ENCODE measurements around the gene SLC41A1.

The SLC41A1 gene

GRCh38 chr1:205797168-205797567, 15.8 kb downstream of the SLC41A1 start:
- H3K27me3 ChIP-seq (replicated peaks; ENCODE audit: insufficient read depth, low read length) = no peaks in the 10 kb centered on the region
- no peak for DNase-seq
- H3F3A ChIP-seq (ENCODE audit: insufficient read depth, low read length) = no peaks in the 10 kb centered on the region
- H3K4me3 ChIP-seq (ENCODE audit: low read length) = no peak overlapping the region
- H3K4me1 ChIP-seq (ENCODE audit: low read length) = no peaks in the 10 kb centered on the region
- H3K9me2 ChIP-seq (replicated peaks; ENCODE audit: insufficient read depth, low read length) = no peaks in the 10 kb centered on the region
- H3K4me2 ChIP-seq (ENCODE audit: low read depth, low read length) = no peak overlapping the region
- no peak overlapping the region for H3K9ac ChIP-seq (ENCODE audit: low read length)
- no peak overlapping the region for H2AFZ ChIP-seq (ENCODE audit: low read length)
- H3K79me2 ChIP-seq (ENCODE audit: low read length) = no peaks in the 10 kb centered on the region
- no peak for TF ChIP-seq EZH2phosphoT487 (IDR thresholded peaks at IDR 0.05; ENCODE audit: low read length)
- no peak for TF ChIP-seq CTCF (IDR thresholded peaks at IDR 0.05; ENCODE audit: low read length)
- no peak for TF ChIP-seq EZH2 (optimal IDR thresholded peaks at IDR 0.05; ENCODE audit: low read depth, low read length)
- no peaks in the 10 kb centered on the region for H4K20me1 ChIP-seq (ENCODE audit: insufficient read depth, low read length)
- H3K9me3 ChIP-seq (replicated peaks; ENCODE audit: insufficient read depth, low read length) = no peaks in the 10 kb centered on the region
- H3K36me3 ChIP-seq (replicated peaks; ENCODE audit: insufficient read depth, low read length) = no peaks in the 10 kb centered on the region
- H3K27ac ChIP-seq (ENCODE audit: low read length) = no peak overlapping the region

GRCh38 chr1:205794011-205794730, 18.8 kb downstream of the SLC41A1 start:
- Histone ChIP-seq H2AFZ (ENCODE audit: low read length) (no peak overlapping the region), H3K79me2 (ENCODE audit: low read length) (no peaks in the 10 kb centered on the region), H3K9me2 (replicated peaks; ENCODE audit: insufficient read depth, low read length) (no peaks in the 10 kb centered on the region), H3K36me3 (replicated peaks; ENCODE audit: insufficient read depth, low read length) (no peaks in the 10 kb centered on the region), H3K9me3 (replicated peaks; ENCODE audit: insufficient read depth, low read length) (no peaks in the 10 kb centered on the region), H4K20me1 (ENCODE audit: insufficient read depth, low read length) (no peaks in the 10 kb centered on the region), H3K4me2 (ENCODE audit: low read depth, low read length) (no peak overlapping the region), H3K4me1 (ENCODE audit: low read length) (no peaks in the 10 kb centered on the region), H3K4me3 (ENCODE audit: low read length) (no peak overlapping the region), H3K9ac (ENCODE audit: low read length) (no peak overlapping the region), H3F3A (ENCODE audit: insufficient read depth, low read length) (no peaks in the 10 kb centered on the region), H3K27me3 (replicated peaks; ENCODE audit: insufficient read depth, low read length) (no peaks in the 10 kb centered on the region), H3K27ac (ENCODE audit: low read length) (no peak overlapping the region)
- peak; percentile 11 for DNase-seq
- TF ChIP-seq EZH2phosphoT487 (IDR thresholded peaks at IDR 0.05; ENCODE audit: low read length) = no peak
- no peak for TF ChIP-seq EZH2 (optimal IDR thresholded peaks at IDR 0.05; ENCODE audit: low read depth, low read length)
- TF ChIP-seq CTCF (IDR thresholded peaks at IDR 0.05; ENCODE audit: low read length) = no peak

GRCh38 chr1:205792961-205793673, 19.9 kb downstream of the SLC41A1 start:
- no peaks in the 10 kb centered on the region for H3K36me3 ChIP-seq (replicated peaks; ENCODE audit: insufficient read depth, low read length)
- no peak overlapping the region for H3K4me2 ChIP-seq (ENCODE audit: low read depth, low read length)

More at GRCh38 chr1:205792961-205793673, 19.9 kb downstream of the SLC41A1 start:
- H3K79me2 ChIP-seq (ENCODE audit: low read length) = no peaks in the 10 kb centered on the region
- no peaks in the 10 kb centered on the region for H3K27me3 ChIP-seq (replicated peaks; ENCODE audit: insufficient read depth, low read length)
- no peak overlapping the region for H2AFZ ChIP-seq (ENCODE audit: low read length)
- no peaks in the 10 kb centered on the region for H3K4me1 ChIP-seq (ENCODE audit: low read length)
- no peak overlapping the region for H3K9ac ChIP-seq (ENCODE audit: low read length)
- TF ChIP-seq EZH2 (optimal IDR thresholded peaks at IDR 0.05; ENCODE audit: low read depth, low read length) = no peak
- TF ChIP-seq CTCF (IDR thresholded peaks at IDR 0.05; ENCODE audit: low read length) = no peak
- TF ChIP-seq EZH2phosphoT487 (IDR thresholded peaks at IDR 0.05; ENCODE audit: low read length) = no peak
- H4K20me1 ChIP-seq (ENCODE audit: insufficient read depth, low read length) = no peaks in the 10 kb centered on the region
- DNase-seq = no peak
- H3K4me3 ChIP-seq (ENCODE audit: low read length) = no peak overlapping the region
- H3K9me2 ChIP-seq (replicated peaks; ENCODE audit: insufficient read depth, low read length) = no peaks in the 10 kb centered on the region
- H3K27ac ChIP-seq (ENCODE audit: low read length) = no peak overlapping the region
- no peaks in the 10 kb centered on the region for H3F3A ChIP-seq (ENCODE audit: insufficient read depth, low read length)
- H3K9me3 ChIP-seq (replicated peaks; ENCODE audit: insufficient read depth, low read length) = no peaks in the 10 kb centered on the region
